Suprapubic skin (tissue), 4 donors: ENCODE data around the gene TMEM30A.

ENCODE experiments used
- EP300 ChIP-seq: sonication (generic); formaldehyde crosslinking; IDR thresholded peaks from one replicate; pipeline ENCODE4 v1.6.1; 2017; ENCODE audit warnings: antibody characterized with exemption
- POLR2A ChIP-seq, 2 donors: fragments of 450-650 bp; IDR thresholded peaks; one replicate each; pipeline ENCODE4 v1.6.1; 2017; ENCODE audit warnings: antibody characterized with exemption in 2 of 2, mild to moderate bottlenecking in 2 of 2, moderate library complexity in 2 of 2
- POLR2AphosphoS5 ChIP-seq, 3 donors: sonication (generic); formaldehyde crosslinking; IDR thresholded peaks; one replicate each; pipeline ENCODE4 v1.6.1; 2017; ENCODE audit warnings: antibody characterized with exemption in 3 of 3
- TF ChIP-seq, protein P1 (sequence below), 2 donors: fragments of 200-600 bp in 1 of 2; fragments of 450-650 bp in 1 of 2; sonication (generic) in 1 of 2; IDR thresholded peaks; one replicate each; pipeline ENCODE4 v1.5.1; 2016 to 2019; ENCODE audit warnings: antibody characterized with exemption in 2 of 2, mild to moderate bottlenecking in 1 of 2, moderate library complexity in 1 of 2

DNA sequence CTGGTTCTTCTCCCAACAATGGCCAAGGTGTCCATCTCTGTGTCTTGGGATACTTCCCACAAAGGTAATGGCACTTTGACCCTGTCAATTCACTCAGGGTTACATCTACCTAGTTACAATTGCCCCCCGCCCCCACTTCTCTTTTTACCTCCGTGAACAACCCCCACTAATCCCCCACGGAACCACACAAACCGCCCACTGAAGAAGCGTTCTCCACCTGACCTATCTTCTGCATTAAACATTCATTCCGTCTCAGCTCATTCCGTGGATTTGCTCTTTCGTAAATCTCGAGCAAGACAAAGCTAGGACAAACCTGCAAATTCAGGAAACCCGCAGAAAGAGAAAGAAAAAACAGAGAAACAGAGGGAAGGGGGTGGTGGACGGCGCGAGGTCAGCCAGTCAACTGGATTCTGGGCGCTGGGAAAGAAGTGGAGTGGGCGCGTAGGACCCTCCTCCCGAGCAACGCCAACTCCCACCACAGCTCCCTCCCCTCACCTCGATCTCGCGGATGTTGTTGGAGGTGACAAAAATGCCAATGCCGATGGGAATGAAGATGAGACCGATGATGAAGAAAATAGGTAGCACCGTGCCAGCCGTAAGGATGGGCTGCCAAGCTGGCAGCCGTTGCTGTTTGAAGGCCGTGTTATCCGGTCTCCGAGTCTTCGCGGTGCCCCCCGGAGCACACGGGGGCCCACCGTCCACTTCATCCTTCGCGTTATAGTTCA, 523 bp downstream of the TMEM30A start:
- TF ChIP-seq, protein P1, sequence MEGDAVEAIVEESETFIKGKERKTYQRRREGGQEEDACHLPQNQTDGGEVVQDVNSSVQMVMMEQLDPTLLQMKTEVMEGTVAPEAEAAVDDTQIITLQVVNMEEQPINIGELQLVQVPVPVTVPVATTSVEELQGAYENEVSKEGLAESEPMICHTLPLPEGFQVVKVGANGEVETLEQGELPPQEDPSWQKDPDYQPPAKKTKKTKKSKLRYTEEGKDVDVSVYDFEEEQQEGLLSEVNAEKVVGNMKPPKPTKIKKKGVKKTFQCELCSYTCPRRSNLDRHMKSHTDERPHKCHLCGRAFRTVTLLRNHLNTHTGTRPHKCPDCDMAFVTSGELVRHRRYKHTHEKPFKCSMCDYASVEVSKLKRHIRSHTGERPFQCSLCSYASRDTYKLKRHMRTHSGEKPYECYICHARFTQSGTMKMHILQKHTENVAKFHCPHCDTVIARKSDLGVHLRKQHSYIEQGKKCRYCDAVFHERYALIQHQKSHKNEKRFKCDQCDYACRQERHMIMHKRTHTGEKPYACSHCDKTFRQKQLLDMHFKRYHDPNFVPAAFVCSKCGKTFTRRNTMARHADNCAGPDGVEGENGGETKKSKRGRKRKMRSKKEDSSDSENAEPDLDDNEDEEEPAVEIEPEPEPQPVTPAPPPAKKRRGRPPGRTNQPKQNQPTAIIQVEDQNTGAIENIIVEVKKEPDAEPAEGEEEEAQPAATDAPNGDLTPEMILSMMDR (IDR thresholded peaks at IDR 0.05): no peak
- TF ChIP-seq POLR2A (IDR thresholded peaks at IDR 0.05) (no peak), EP300 (no peak), POLR2AphosphoS5 (IDR thresholded peaks at IDR 0.05) (no peak)
